Left renal cortex interstitium (tissue), 4 donors: Measurements from ENCODE around the gene MTSS2. TPM values are rescaled to one million over a fixed set of nuclear protein-coding genes. Genes with fewer than 3 reads are reported as not detected.
A peak's percentile ranks its signal among the peaks of the same experiment; 100 is the strongest.

Experiments
- DNase-seq, 4 donors: peaks; one replicate each; pipeline ENCODE4 v3.0.0-alpha.2; 2013; ENCODE audit warnings: low read depth in 4 of 4, low spot score in 2 of 4, missing footprints in 1 of 4
- polyA plus RNA-seq, 4 donors: library from polyadenylated mRNA; unstranded; fragments of 120-200 nt; gene quantifications; one replicate each; pipeline ENCODE4 v1.2.1, GENCODE V29; 2013; ENCODE audit not compliant: insufficient read length in 4 of 4

Gene MTSS2
- 10 to 100 TPM; 40.4 to 59.9 (median 46.4) TPM for polyA plus RNA-seq

- DNase-seq, result peak in 3 of 4 donors; percentile 72 to 81 (median 76)
Measured at GRCh38 chr16:70685938-70686375, at the start of gene MTSS2. Gene MTSS2, minus strand, starts transcription at chr16:70686053. Its CDS starts 262 bp downstream, at chr16:70685791.

GRCh38 chr16:70735141-70735979, 49.5 kb upstream of the MTSS2 start:
- no peak for DNase-seq

GRCh38 chr16:70734522-70735095, 48.8 kb upstream of the MTSS2 start:
- DNase-seq, result no peak

DNA sequence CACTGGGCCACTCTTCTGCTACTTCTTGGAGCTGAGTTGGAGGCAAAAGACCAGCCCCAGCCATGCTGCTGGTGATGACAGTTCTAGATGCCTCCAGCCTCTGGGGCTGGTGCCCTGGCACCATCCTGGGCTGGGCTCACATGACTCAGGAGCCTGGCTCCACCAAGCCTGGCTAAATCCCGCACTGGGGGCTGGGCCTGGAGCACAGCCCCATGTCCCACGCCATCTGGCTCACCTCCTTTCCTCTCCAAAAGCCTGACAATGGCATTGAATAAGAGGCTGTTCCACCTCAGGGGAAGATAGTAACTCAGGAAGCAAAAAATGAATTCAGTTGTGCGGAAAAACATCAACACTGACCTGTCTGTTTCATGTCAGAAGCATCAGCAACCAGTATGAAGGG, 45.1 kb upstream of the MTSS2 start:
- no peak for DNase-seq

- DNase-seq, result no peak
Measured at GRCh38 chr16:70730031-70730430, 44.2 kb upstream of the MTSS2 start.

GRCh38 chr16:70729292-70729691, 43.4 kb upstream of the MTSS2 start:
- no peak for DNase-seq

- no peak for DNase-seq
Measured at GRCh38 chr16:70728150-70728549, 42.3 kb upstream of the MTSS2 start.

DNA sequence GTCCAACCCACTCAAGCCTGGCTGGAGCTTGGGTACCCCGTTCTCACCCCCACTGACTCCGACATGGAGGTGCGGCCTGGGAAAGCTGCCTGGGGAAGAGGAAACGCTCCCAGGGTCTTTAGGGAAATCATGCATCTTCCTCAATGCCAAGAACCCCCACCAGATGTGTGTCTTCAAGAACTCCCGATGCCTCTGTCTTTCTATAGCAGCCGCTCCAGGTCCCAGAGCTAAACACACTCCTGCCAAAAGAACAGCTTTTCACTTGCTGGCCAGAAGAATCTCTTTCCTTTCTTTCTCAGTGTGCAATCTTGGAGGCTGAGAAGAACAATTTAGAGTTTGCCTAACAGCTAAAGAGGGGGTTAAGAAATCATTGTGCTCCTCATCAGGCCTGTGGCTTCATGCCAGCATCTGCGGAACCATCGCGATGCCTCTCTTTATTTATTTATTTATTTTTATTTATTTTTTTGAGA, 41.1 kb upstream of the MTSS2 start:
- DNase-seq, result no peak

GRCh38 chr16:70725912-70726828, 40.3 kb upstream of the MTSS2 start:
- no peak for DNase-seq

GRCh38 chr16:70725024-70725911, 39.4 kb upstream of the MTSS2 start:
- no peak for DNase-seq

DNA sequence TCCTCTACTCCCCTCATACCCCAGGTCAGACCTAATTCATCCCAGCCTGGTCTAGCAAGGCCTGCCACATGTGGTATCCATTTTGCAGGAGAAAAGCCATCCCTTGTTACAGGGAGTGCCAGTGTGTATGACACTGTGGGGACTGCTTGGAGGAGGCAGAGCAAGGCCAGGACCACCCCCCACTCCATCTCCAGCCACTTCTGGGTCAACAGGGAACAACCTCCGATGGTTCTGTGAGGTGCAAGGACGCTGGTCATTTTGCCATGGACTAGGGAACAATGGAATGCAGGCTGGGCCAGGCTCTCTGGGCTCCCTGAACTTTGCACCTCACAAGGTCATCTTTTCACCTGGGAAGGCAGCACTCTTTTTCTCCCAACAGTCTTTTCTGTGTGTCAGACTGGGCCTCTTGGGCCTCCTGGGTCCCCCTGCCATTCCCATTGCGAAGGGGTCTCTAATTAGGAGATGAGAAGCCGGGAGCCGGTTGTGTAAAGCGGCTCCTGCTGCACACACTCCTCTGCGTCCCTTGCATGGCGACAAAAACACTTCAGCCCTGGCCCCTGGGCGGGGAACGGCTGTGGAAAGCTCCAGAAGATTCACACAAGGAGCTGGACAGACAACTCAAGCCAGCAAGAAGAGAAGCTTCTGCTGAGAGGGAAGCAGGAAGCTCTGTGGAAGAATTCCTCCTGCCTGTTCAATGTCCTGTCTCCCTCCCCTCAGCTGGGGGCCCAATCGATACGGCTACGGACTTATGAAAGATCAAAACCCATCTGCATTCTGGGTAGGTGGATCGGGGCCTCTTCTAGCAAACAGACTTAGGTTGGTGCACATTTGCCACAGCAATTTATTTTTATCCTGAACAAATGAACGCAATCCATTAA, 38.5 kb upstream of the MTSS2 start:
- no peak for DNase-seq

DNA sequence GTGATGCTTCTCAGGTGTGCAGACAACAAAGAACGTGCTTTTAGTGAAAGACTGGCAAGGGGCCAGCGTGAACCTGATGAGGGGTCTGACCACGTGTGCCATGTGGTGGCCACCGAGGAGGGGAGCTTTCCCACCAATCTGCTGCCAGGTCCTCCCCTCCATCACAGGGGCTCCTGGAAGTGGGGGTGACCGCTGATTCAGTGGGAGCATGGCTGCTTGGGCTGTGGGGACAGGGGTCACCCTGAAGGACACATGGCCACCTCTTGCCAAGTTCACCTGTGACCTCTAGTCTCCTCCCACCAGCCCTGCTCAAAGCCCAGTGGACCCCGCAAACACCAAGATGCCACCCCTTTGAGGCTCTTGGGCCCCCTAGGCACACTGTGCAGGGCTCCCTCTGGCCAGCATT, 37.9 kb upstream of the MTSS2 start:
- DNase-seq, result no peak

DNA sequence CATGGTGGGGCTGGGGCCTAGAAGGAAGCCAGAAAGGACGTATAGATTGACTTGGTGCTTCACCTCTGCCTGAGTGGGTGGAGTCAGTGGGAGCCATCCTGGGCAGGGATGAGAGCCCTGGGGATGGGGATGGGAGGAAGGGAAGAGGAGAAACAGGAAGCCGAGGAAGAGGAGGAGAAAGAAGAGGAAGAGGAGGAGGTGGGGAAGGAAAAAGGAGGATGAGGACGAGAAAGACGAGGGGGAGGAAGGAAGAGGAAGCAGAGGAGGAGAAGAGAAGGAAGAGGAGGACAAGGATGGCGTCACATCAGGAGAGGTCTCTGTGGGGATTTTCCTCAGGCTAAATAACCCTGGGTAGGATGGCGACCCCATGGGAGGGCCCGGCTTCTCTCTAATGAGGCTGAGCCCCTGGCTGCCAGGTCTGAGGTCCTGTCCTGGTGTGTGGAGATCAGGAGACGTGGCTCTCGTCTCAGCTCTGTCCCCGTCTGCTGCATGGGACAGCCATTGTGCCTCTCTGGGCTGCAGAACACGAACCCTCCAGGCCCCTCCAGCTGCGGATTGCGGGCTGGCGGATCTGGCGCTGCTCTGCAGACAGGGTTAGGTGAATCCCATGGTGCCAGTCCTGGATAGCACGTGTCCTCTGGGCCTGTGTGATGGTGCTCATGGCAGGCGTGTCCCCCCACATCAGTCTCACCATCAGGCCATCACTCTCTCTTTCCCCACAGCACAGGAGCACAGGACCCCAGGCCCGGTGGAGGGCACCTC, 35.5 kb upstream of the MTSS2 start:
- no peak for DNase-seq

- DNase-seq, result no peak
Measured at GRCh38 chr16:70720425-70721201, 34.8 kb upstream of the MTSS2 start.

DNA sequence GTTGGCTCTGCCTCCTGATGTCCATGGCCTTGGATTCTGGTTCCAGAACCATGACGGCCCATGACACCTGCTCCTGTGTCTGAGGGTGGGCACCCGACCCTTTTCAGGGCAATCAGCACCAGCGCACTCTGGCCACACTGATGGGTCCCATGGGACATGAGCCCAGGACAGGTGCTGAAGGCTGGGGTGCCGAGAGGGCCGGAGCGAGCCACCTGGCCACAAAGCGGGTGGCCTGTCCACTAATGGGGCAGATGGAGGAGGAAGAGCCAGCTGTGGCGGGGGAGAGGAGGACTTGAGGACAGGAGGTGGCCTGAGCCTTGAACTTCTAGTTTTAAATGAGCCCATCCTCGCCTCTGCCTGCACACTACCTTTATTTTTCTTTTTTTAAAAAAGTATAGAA, 31.2 kb upstream of the MTSS2 start:
- DNase-seq, result no peak

- DNase-seq, result no peak
Measured at GRCh38 chr16:70715860-70716357, 30.1 kb upstream of the MTSS2 start.
